Ectodermal cell (in vitro differentiated cells): ENCODE data around the gene ARF1.

Experiments used
- H3K27ac ChIP-seq: 2 replicates; pipeline ENCODE4 v1.7.0; 2013; ENCODE audit warnings: mild to moderate bottlenecking, low read depth, low read length; ENCODE audit not compliant: insufficient read depth, poor library complexity, severe bottlenecking
- H3K27me3 ChIP-seq: 2 replicates; pipeline ENCODE4 v1.7.0; 2013; ENCODE audit warnings: mild to moderate bottlenecking, low read length; ENCODE audit not compliant: insufficient read depth, control insufficient read depth, poor library complexity, severe bottlenecking
- H3K36me3 ChIP-seq: one replicate; pipeline ENCODE4 v1.7.0; 2013; ENCODE audit warnings: low read length; ENCODE audit not compliant: control insufficient read depth, insufficient read depth
- H3K4me1 ChIP-seq: one replicate; pipeline ENCODE4 v1.7.0; 2013; ENCODE audit warnings: low read length; ENCODE audit not compliant: control insufficient read depth, insufficient read depth
- H3K4me3 ChIP-seq: 2 replicates; pipeline ENCODE4 v1.7.0; 2013; ENCODE audit warnings: low read depth, low read length, control low read depth; ENCODE audit not compliant: insufficient read depth
- H3K9me3 ChIP-seq: 2 replicates; pipeline ENCODE4 v1.7.0; 2013; ENCODE audit warnings: mild to moderate bottlenecking, low read length, moderate library complexity; ENCODE audit not compliant: control insufficient read depth
- WGBS, 2 experiments: methylation state at CpG; one replicate each; pipeline ENCODE4 v1.1.7; 2013; ENCODE audit warnings: missing lambda C conversion rate in 2 of 2; 5-methylcytosine and 5-hydroxymethylcytosine counted together

Gene ARF1

GRCh38 chr1:228079013-228079412, 3.5 kb upstream of the ARF1 start:
- H3K9me3 ChIP-seq = no peaks in the 10 kb centered on the region
- WGBS, 2 experiments = 86 to 88% methylated on average over 7 of the region's 7 CpGs
- H3K27ac ChIP-seq = no peak overlapping the region
- H3K36me3 ChIP-seq = no peaks in the 10 kb centered on the region
- no peak overlapping the region for H3K4me3 ChIP-seq
- H3K4me1 ChIP-seq = peaks cover 32% of the 10 kb centered on the region
- H3K27me3 ChIP-seq = no peaks in the 10 kb centered on the region

DNA sequence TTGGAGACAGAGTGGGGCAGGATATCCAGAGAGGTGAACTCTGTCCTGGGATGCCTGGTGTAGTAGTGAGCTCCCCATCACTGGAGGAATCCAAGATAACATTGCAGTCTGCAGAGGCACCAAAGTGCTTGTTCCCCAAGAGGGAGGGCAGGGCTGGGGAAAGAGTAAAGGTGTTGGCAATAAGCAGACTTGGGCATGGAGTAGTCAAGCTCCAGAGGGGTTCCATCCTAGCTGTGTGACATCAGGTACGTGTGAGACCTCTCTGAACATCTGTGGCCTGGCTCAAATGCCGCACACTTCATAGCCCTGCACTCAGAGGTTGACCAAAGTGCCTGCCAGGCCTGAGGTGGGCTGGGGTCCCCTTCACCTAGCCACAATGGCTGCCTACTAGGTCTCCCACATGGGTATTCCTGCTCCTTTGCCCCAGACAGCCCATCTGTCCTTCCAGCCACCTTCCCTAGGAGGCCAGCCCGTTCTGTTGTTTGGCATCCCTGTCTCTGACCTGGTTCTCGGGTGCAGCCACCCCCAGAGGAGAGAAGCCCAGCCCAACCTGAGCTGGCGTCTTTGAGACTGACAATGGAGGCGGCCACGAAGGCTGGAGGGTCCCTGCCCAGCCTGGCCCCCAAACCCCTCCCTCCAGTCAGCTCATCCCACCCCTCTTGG, 2.8 kb upstream of the ARF1 start:
- Histone ChIP-seq H3K27ac (no peak overlapping the region), H3K4me1 (peaks cover 32% of the 10 kb centered on the region), H3K36me3 (no peaks in the 10 kb centered on the region), H3K9me3 (no peaks in the 10 kb centered on the region), H3K4me3 (no peak overlapping the region), H3K27me3 (no peaks in the 10 kb centered on the region)
- 77 to 85% methylated on average over 7 of the region's 7 CpGs for WGBS, 2 experiments

DNA sequence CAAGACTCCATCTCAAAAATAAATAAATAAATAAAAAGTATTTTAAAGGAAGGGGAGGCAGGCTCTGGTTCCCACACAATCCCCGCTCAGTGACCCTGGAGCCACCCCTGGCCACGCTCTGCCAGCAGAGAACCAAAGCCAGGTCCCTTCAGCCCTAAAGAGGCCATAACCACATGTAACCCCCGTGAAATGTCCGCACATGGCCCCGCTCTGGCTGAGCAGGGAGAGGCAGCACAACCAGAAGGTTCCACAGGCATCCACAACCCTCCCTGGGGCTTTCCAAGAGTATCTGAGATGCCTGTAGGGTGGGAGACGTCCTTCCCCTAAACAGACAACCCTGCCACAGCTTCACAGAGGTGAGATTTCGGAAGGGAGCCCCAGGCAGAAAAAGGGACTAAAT, 1.4 kb upstream of the ARF1 start:
- Histone ChIP-seq H3K4me1 (peaks cover 36% of the 10 kb centered on the region), H3K36me3 (no peaks in the 10 kb centered on the region), H3K9me3 (no peaks in the 10 kb centered on the region), H3K4me3 (peak overlapping the region; percentile 95), H3K27me3 (no peaks in the 10 kb centered on the region), H3K27ac (no peak overlapping the region)
- 86% methylated on average over 7 of the region's 7 CpGs for WGBS, 2 experiments

- H3K36me3 ChIP-seq = no peaks in the 10 kb centered on the region
- peak overlapping the region; percentile 62 for H3K27ac ChIP-seq
- WGBS, 2 experiments = 17 to 18% methylated on average over 30 to 31 of the region's 31 CpGs
- H3K9me3 ChIP-seq = no peaks in the 10 kb centered on the region
- H3K4me1 ChIP-seq = peaks cover 40% of the 10 kb centered on the region
- H3K27me3 ChIP-seq = no peaks in the 10 kb centered on the region
- H3K4me3 ChIP-seq = peak overlapping the region; percentile 95
Observed at GRCh38 chr1:228081578-228082213, 812 bp upstream of the ARF1 start.

DNA sequence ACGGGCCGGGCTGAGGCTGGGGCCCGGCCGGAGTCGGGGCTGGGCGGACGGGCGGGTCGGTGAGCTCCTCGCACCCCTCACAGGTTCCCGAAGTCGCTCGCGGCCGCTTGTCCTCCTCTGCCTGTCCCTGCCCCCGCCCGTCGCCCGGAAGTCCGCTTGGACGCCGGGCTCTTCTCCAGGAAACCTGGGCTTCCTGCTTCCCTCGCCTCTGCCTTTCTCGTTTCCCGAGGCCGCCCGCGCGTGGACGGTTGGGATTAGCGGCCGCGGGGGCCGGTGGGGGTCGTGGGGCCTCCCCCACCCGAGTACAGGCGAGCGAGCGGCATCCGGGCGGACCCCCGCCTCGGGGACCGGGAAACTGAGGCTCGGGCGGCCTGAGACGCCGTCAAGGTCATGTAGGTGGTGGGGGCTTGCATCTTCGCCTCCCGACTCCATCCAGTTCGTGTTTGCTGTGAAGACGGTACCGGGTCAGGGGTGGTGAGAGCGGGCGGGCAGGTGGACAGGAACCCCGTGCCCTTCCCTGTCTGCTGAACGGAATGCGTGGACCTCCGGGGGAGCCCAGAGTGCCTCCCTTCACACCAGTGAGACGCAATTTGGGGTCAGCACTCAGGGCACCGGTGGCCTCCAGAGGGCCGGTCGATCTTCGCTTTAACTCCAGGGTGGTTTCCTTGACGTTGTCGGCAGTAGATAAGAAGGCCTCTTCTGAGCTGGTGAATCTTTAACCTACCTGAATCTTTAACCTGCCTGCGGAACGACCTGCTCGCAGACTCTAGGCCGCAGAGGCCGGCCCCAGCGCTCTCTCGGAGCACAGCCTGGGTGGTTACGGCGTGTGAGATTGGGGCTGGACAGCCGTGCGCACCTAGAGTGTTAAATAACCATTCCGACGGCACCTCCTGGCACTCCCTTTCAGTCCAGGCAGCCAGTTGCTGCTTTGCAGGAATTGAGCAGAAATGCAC, 686 bp downstream of the ARF1 start:
- Histone ChIP-seq H3K27ac (peak overlapping the region; percentile 76), H3K4me1 (peaks cover 40% of the 10 kb centered on the region), H3K4me3 (peak overlapping the region; percentile 95), H3K9me3 (no peaks in the 10 kb centered on the region), H3K27me3 (no peaks in the 10 kb centered on the region), H3K36me3 (no peaks in the 10 kb centered on the region)
- 0 to 1% methylated on average over 79 of the region's 79 CpGs for WGBS, 2 experiments

GRCh38 chr1:228083871-228084278, 1.4 kb downstream of the ARF1 start:
- H3K4me1 ChIP-seq = peaks cover 37% of the 10 kb centered on the region

DNA sequence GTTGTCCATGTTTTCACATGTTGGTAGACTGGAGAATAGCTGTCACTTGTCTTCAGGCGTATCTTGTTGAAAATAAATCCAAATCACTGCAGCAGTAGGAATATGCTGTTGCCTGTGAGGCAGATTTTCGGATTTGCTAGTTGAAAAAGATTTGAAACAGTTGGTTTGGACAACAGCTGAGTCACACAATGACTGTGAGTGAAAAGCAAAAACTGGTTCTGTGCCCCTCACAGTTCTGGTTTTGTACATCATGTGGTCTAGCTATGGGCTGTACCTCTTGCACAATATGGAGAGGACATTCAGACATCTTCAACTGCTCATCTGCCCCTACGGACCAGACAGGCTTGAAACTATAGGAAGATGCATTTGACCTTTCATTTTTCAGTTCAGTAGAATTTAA, 1.8 kb downstream of the ARF1 start:
- Histone ChIP-seq H3K27ac (no peak overlapping the region), H3K27me3 (no peaks in the 10 kb centered on the region), H3K9me3 (no peaks in the 10 kb centered on the region), H3K4me1 (peaks cover 33% of the 10 kb centered on the region), H3K4me3 (peak overlapping the region; percentile 95), H3K36me3 (no peaks in the 10 kb centered on the region)
- 88 to 89% methylated on average over 3 of the region's 3 CpGs for WGBS, 2 experiments

More at GRCh38 chr1:228083871-228084278, 1.4 kb downstream of the ARF1 start:
- H3K9me3 ChIP-seq = no peaks in the 10 kb centered on the region
- no peak overlapping the region for H3K27ac ChIP-seq
- WGBS, 2 experiments = 12 to 17% methylated on average over 17 of the region's 17 CpGs
- H3K36me3 ChIP-seq = no peaks in the 10 kb centered on the region
- H3K4me3 ChIP-seq = peak overlapping the region; percentile 95
- no peaks in the 10 kb centered on the region for H3K27me3 ChIP-seq

DNA sequence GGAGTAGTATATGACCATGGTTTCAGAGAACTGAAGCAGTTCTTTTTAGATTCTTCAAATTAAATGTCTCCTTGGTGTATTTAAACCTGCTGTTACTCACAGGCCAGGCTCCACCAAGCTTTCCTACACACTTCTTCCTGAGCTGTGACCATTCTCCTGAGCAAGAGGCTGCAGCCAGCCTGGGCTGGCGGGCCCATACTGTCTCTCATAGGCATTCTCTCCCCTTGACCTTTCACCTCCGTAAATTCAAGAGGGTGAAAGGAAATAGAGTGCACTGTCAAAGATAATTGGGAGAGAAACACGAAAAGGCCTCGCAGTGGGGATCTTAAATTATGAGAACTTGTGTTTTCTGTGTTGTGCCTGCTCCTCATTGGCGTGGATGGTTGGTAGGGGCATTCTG, 2.3 kb downstream of the ARF1 start:
- H3K4me1 ChIP-seq = peaks cover 33% of the 10 kb centered on the region
- peak overlapping the region; percentile 40 for H3K27ac ChIP-seq
- no peaks in the 10 kb centered on the region for H3K36me3 ChIP-seq
- H3K27me3 ChIP-seq = no peaks in the 10 kb centered on the region
- H3K4me3 ChIP-seq = peak overlapping the region; percentile 95
- 80 to 84% methylated on average over 5 of the region's 5 CpGs for WGBS, 2 experiments
- H3K9me3 ChIP-seq = no peaks in the 10 kb centered on the region

GRCh38 chr1:228085287-228085951, 2.9 kb downstream of the ARF1 start:
- Histone ChIP-seq H3K36me3 (no peaks in the 10 kb centered on the region), H3K27ac (no peak overlapping the region), H3K9me3 (no peaks in the 10 kb centered on the region), H3K27me3 (no peaks in the 10 kb centered on the region), H3K4me3 (no peak overlapping the region), H3K4me1 (peaks cover 33% of the 10 kb centered on the region)
- WGBS, 2 experiments = 75 to 76% methylated on average over 6 of the region's 6 CpGs
